ENCODE data around the gene RPP25.

The RPP25 gene
- long read RNA-seq: 0 reads

GRCh38 chr15:74956648-74957475 is at the start of gene RPP25:
RPP25 (minus strand) TSS chr15:74956772; CDS start chr15:74956583, 189 bp downstream.
- Histone ChIP-seq H3K27ac (replicated peaks) (no peak within 1 kb of the TSS), H3K27me3 (ENCODE audit: insufficient read depth, poor library complexity, severe bottlenecking) (peaks cover 42% of the 10 kb centered on the region), H3K4me3 (replicated peaks; ENCODE audit: insufficient read depth, low read length) (peak within 1 kb of the TSS; percentile 48)
- TF ChIP-seq POLR2AphosphoS5 (IDR thresholded peaks at IDR 0.05; ENCODE audit: low read depth) (0 out of 2 replicates have a peak, but pooled peaks have one; percentile 30), REST (IDR thresholded peaks at IDR 0.05; ENCODE audit: insufficient replicate concordance, low read depth) (no peak)
- DNase-seq (ENCODE audit: low read depth in 1 of 2, low spot score in 1 of 2): peak in 1 of 2 experiments; percentile 55

- Histone ChIP-seq H3K27me3 (ENCODE audit: insufficient read depth, poor library complexity, severe bottlenecking) (no peaks in the 10 kb centered on the region), H3K4me3 (replicated peaks; ENCODE audit: insufficient read depth, low read length) (no peak overlapping the region), H3K27ac (replicated peaks) (no peak overlapping the region)
- no peak for TF ChIP-seq GABPA (IDR thresholded peaks at IDR 0.05; ENCODE audit: low read depth)
- TF ChIP-seq POLR2AphosphoS5 (IDR thresholded peaks at IDR 0.05; ENCODE audit: low read depth): no peak
- TF ChIP-seq SPI1 (IDR thresholded peaks at IDR 0.05; ENCODE audit: borderline replicate concordance, low read depth): no peak
- no peak for TF ChIP-seq CTCF (IDR thresholded peaks at IDR 0.05; ENCODE audit: insufficient read depth, low read length)
- no peak for TF ChIP-seq REST (IDR thresholded peaks at IDR 0.05; ENCODE audit: insufficient replicate concordance, low read depth)
- no peak for DNase-seq (ENCODE audit: low read depth in 1 of 2, low spot score in 1 of 2)
Measured at GRCh38 chr15:75002398-75002797, 45.8 kb upstream of the RPP25 start.

GRCh38 chr15:75001310-75001709 is 44.7 kb upstream of the RPP25 start:
- no peak for TF ChIP-seq REST (IDR thresholded peaks at IDR 0.05; ENCODE audit: insufficient replicate concordance, low read depth)
- H3K27ac ChIP-seq (replicated peaks): no peak overlapping the region
- DNase-seq (ENCODE audit: low read depth in 1 of 2, low spot score in 1 of 2): no peak

GRCh38 chr15:74997543-74997942 is 41.0 kb upstream of the RPP25 start:
- H3K27ac ChIP-seq (replicated peaks): no peak overlapping the region
- no peak overlapping the region for H3K4me3 ChIP-seq (replicated peaks; ENCODE audit: insufficient read depth, low read length)
- peaks cover 16% of the 10 kb centered on the region for H3K27me3 ChIP-seq (ENCODE audit: insufficient read depth, poor library complexity, severe bottlenecking)
- DNase-seq (ENCODE audit: low read depth in 1 of 2, low spot score in 1 of 2): no peak
- TF ChIP-seq POLR2AphosphoS5 (IDR thresholded peaks at IDR 0.05; ENCODE audit: low read depth) (no peak), SPI1 (IDR thresholded peaks at IDR 0.05; ENCODE audit: borderline replicate concordance, low read depth) (no peak), CTCF (IDR thresholded peaks at IDR 0.05; ENCODE audit: insufficient read depth, low read length) (no peak), GABPA (IDR thresholded peaks at IDR 0.05; ENCODE audit: low read depth) (no peak), REST (IDR thresholded peaks at IDR 0.05; ENCODE audit: insufficient replicate concordance, low read depth) (no peak)

More at GRCh38 chr15:75001310-75001709, 44.7 kb upstream of the RPP25 start:
- no peak overlapping the region for H3K4me3 ChIP-seq (replicated peaks; ENCODE audit: insufficient read depth, low read length)
- peaks cover 9% of the 10 kb centered on the region for H3K27me3 ChIP-seq (ENCODE audit: insufficient read depth, poor library complexity, severe bottlenecking)
